Measurements from ENCODE around the gene SAP25. TPM values are rescaled to one million over a fixed set of nuclear protein-coding genes. Genes with fewer than 3 reads are reported as not detected.
A peak's percentile ranks its signal among the peaks of the same experiment; 100 is the strongest.

Gene SAP25
- total and polyA plus RNA-seq, 2 of the 4 experiments (the other 2 are of a cell fraction): 1.8 TPM; not detected in 1

DNA sequence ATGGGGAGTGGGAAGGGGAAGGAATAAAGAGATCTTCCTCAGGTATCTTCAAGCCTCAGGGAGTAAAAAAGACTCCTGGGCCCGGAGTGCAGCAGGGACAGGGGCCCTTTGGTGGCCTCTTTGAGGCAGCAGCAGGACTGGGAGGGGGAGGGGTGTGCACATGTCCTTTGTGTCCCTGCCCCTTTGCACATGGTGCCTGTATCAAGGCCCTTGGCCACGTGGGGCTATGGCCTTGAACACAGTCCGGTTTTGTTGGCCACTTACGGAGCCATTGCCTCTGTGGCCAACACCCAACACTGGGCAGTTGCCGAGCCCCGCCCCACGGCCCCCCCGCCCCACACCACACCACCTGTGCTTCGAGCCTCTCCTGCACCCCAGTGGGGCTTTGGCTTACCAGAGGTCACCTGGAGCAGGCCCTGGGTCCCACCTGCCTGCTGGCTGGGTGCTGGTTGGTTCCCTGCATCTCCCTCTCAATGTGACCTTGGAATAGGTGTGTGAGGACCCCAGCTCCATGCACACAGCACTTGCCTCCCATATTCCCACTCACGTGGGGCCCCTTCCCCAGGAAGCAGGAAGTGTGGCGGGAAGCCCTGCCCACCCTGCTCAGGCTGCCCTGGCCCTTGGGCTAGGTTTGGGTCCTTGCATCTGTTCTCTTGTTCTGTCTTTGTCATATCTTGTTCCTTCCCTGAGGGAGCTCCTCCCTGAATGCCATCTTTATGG lies 5.4 kb downstream of the SAP25 start (continued):
- no peak for TF ChIP-seq RCOR1 (IDR thresholded peaks at IDR 0.05; ENCODE audit: insufficient replicate concordance, low read length)

DNA sequence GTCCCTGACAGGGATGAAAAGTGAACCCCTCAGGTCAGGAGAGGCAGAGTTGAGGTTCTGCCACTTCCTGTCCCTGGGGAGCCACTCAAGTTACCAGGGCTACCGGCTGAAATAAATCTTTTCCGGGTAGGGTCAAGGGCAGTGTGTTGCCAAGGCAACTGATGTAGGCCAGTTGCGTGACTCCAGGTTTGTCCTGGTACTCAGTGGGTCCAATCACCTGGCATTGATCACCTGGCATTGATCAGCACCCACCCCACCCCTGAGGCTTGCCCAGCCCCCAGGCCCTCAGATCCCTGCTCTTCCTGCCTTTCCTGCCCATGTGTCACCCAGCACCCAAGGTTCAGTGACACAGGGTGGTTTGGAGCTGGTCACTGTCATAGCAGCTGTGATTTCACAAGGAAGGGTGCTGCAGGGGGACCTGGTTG lies 5.9 kb downstream of the SAP25 start:
- Histone ChIP-seq H3K4me2 (ENCODE audit: low read depth, low read length) (no peak overlapping the region), H4K20me1 (ENCODE audit: insufficient read depth, low read length) (no peaks in the 10 kb centered on the region), H2BK20ac (ENCODE audit: low read depth, low read length) (no peak overlapping the region), H2AK5ac (ENCODE audit: low read depth, low read length) (no peak overlapping the region), H4K8ac (ENCODE audit: low read depth in 2 of 2, low read length in 2 of 2) (no peak overlapping the region), H3K36me3 (ENCODE audit: control insufficient read depth, insufficient read depth, low read length) (no peaks in the 10 kb centered on the region; the same call in 1 of the 2 replicates), H2BK5ac (ENCODE audit: low read depth, low read length, poor library complexity, severe bottlenecking) (no peak overlapping the region), H3K23ac (ENCODE audit: low read depth, low read length) (no peak overlapping the region), H3K18ac (ENCODE audit: low read depth, low read length) (no peak overlapping the region), H3K27ac (ENCODE audit: insufficient read depth, low read length) (no peak overlapping the region), H3K4me1 (ENCODE audit: control insufficient read depth, insufficient read depth, low read length) (peaks cover 4% of the 10 kb centered on the region; the same call in 1 of the 2 replicates), H3K56ac (ENCODE audit: extremely low read depth, insufficient read depth, low read length) (no peak overlapping the region), H2BK120ac (ENCODE audit: low read depth, low read length) (no peak overlapping the region), H3K14ac (replicated peaks; ENCODE audit: low read depth, low read length) (no peak overlapping the region), H2AK9ac (replicated peaks; ENCODE audit: low read depth, low read length, poor library complexity) (no peak overlapping the region), H3K4ac (ENCODE audit: low read depth, low read length) (no peak overlapping the region), H3K79me1 (ENCODE audit: low read depth in 1 of 2, low read length in 2 of 2) (no peaks in the 10 kb centered on the region), H4K5ac (ENCODE audit: low read depth, low read length) (no peak overlapping the region), H2BK15ac (ENCODE audit: low read depth, low read length) (no peak overlapping the region), H2AFZ (replicated peaks; ENCODE audit: low read length, poor library complexity) (peak overlapping the region; percentile 28), H4K91ac (ENCODE audit: insufficient read depth, low read depth, low read length) (no peak overlapping the region), H3K27me3 (ENCODE audit: control insufficient read depth, insufficient read depth, low read length) (peaks cover 3% of the 10 kb centered on the region; the same call in 1 of the 2 replicates), H3K9me1 (ENCODE audit: insufficient read depth, low read length) (peaks cover 4% of the 10 kb centered on the region; the same call in 1 of the 2 replicates), H3K4me3 (ENCODE audit: insufficient read depth, low read depth, low read length) (no peak overlapping the region), H3K9ac (ENCODE audit: low read depth, low read length) (no peak overlapping the region), H3K9me3 (ENCODE audit: control insufficient read depth, insufficient read depth, low read length) (no peaks in the 10 kb centered on the region)
- no peak for DNase-seq
- intact Hi-C loops (cut with micrococcal nuclease) (no loop called here), dilution Hi-C loops (cut with HindIII; ENCODE audit: low sequenced_read_pairs, unreplicated experiment) (no loop called here), in situ Hi-C loops (cut with MboI; ENCODE audit: low sequenced_read_pairs) (loop anchor here (5.0 kb wide), 1 partner anchor 100 kb away; no protein-coding TSS in a partner anchor)
- WGBS, 2 experiments (ENCODE audit: extremely low coverage in 2 of 2, insufficient read length in 1 of 2): no CpG with 5 or more reads among the region's 3 CpGs
- no peak for ATAC-seq (ENCODE audit: low read depth)
- CTCF ChIA-PET: no interaction called here
- TF ChIP-seq RFX5 (IDR thresholded peaks at IDR 0.05; ENCODE audit: low read depth, low read length) (no peak), RCOR1 (IDR thresholded peaks at IDR 0.05; ENCODE audit: insufficient replicate concordance, low read length) (no peak), FOS (IDR thresholded peaks at IDR 0.05; ENCODE audit: low read depth, low read length) (no peak)
- no TSS peak for BruUV-seq (replicated peaks)
- POLR2A ChIA-PET (ENCODE audit: unreplicated experiment): no interaction called here
